Mesenchymal stem cell (in vitro differentiated cells and primary cell): ENCODE measurements around the gene BRINP1.

Experiments used
- DNase-seq: peaks from one replicate; pipeline ENCODE4 v3.0.0-alpha.2; 2013
- H2AFZ ChIP-seq: one replicate; pipeline ENCODE4 v1.6.1; 2013; ENCODE audit warnings: low read depth, mild to moderate bottlenecking, control low read depth, inconsistent platforms, low read length, moderate library complexity
- H2AK5ac ChIP-seq: 2 replicates; pipeline ENCODE4 v1.6.1; 2013; ENCODE audit warnings: low read length, moderate library complexity, mild to moderate bottlenecking, inconsistent platforms; ENCODE audit not compliant: severe bottlenecking
- H2BK120ac ChIP-seq: one replicate; pipeline ENCODE4 v1.6.1; 2013; ENCODE audit warnings: low read depth, mild to moderate bottlenecking, inconsistent platforms, low read length, moderate library complexity
- H2BK12ac ChIP-seq, 2 experiments: one replicate each; pipeline ENCODE4 v1.6.1; 2013; ENCODE audit warnings: inconsistent platforms in 2 of 2, low read length in 2 of 2, mild to moderate bottlenecking in 2 of 2, moderate library complexity in 2 of 2, control low read depth in 1 of 2
- H2BK15ac ChIP-seq: one replicate; pipeline ENCODE4 v1.6.1; 2013; ENCODE audit warnings: mild to moderate bottlenecking, low read depth, inconsistent platforms; ENCODE audit not compliant: poor library complexity, severe bottlenecking
- H2BK5ac ChIP-seq: 2 replicates; pipeline ENCODE4 v1.6.1; 2013; ENCODE audit warnings: low read depth, mild to moderate bottlenecking, low read length, control low read depth, inconsistent platforms; ENCODE audit not compliant: poor library complexity, severe bottlenecking
- H3K14ac ChIP-seq, 2 experiments: one replicate each; pipeline ENCODE4 v1.6.1; 2013; ENCODE audit warnings: inconsistent platforms in 2 of 2, low read length in 2 of 2, control low read depth in 1 of 2, mild to moderate bottlenecking in 1 of 2, moderate library complexity in 1 of 2
- H3K18ac ChIP-seq, 2 experiments: one replicate each; pipeline ENCODE4 v1.6.1; 2013; ENCODE audit warnings: inconsistent platforms in 2 of 2, low read length in 2 of 2, control low read depth in 1 of 2, low read depth in 1 of 2, mild to moderate bottlenecking in 1 of 2
- H3K23ac ChIP-seq, 2 experiments: one replicate each; pipeline ENCODE4 v1.6.1; 2013; ENCODE audit warnings: inconsistent platforms in 2 of 2, low read length in 2 of 2, mild to moderate bottlenecking in 2 of 2, moderate library complexity in 2 of 2, control low read depth in 1 of 2
- H3K27ac ChIP-seq: 2 replicates; pipeline ENCODE4 v1.5.1; 2013; ENCODE audit warnings: mild to moderate bottlenecking, moderate library complexity, low read length, control low read depth, inconsistent platforms; ENCODE audit not compliant: poor library complexity, severe bottlenecking
- H3K27me3 ChIP-seq, 2 experiments: 2 replicates each; pipeline versions ENCODE4 v1.6.1 to v1.7.0; 2013; ENCODE audit warnings: low read length in 2 of 2, mild to moderate bottlenecking in 2 of 2, moderate library complexity in 2 of 2, control low read depth in 1 of 2, inconsistent platforms in 1 of 2; ENCODE audit not compliant: control insufficient read depth in 1 of 2, insufficient read depth in 1 of 2
- H3K36me3 ChIP-seq, 2 experiments: 2 replicates each; pipeline versions ENCODE4 v1.6.1 to v1.7.0; 2013; ENCODE audit warnings: low read length in 2 of 2, control low read depth in 1 of 2, inconsistent platforms in 1 of 2, low read depth in 1 of 2, mild to moderate bottlenecking in 1 of 2; ENCODE audit not compliant: insufficient read depth in 2 of 2, control insufficient read depth in 1 of 2
- H3K4ac ChIP-seq, 2 experiments: one replicate each; pipeline ENCODE4 v1.6.1; 2013; ENCODE audit warnings: inconsistent platforms in 2 of 2, low read length in 2 of 2, mild to moderate bottlenecking in 2 of 2, moderate library complexity in 2 of 2, control low read depth in 1 of 2, low read depth in 1 of 2
- H3K4me1 ChIP-seq: 2 replicates; pipeline ENCODE4 v1.6.1; 2013; ENCODE audit warnings: low read depth, low read length, control low read depth; ENCODE audit not compliant: control insufficient read depth, insufficient read depth
- H3K4me2 ChIP-seq: 2 replicates; pipeline ENCODE4 v1.6.1; 2013; ENCODE audit warnings: low read length, mild to moderate bottlenecking, inconsistent platforms; ENCODE audit not compliant: poor library complexity, severe bottlenecking
- H3K4me3 ChIP-seq, 2 experiments: 2 replicates each; pipeline versions ENCODE4 v1.5.1 to v1.7.0; 2013; ENCODE audit warnings: low read length in 2 of 2, mild to moderate bottlenecking in 2 of 2, control low read depth in 1 of 2, low read depth in 1 of 2; ENCODE audit not compliant: insufficient read depth in 1 of 2
- H3K79me1 ChIP-seq: replicated peaks from 2 replicates; pipeline ENCODE4 v1.6.1; 2013; ENCODE audit warnings: mild to moderate bottlenecking, control low read depth, low read length, inconsistent platforms; ENCODE audit not compliant: poor library complexity, severe bottlenecking
- H3K9ac ChIP-seq: 2 replicates; pipeline ENCODE4 v1.7.0; 2013; ENCODE audit warnings: mild to moderate bottlenecking, low read length, moderate library complexity
- H3K9me3 ChIP-seq: 2 replicates; pipeline ENCODE4 v1.7.0; 2013; ENCODE audit warnings: mild to moderate bottlenecking, low read length; ENCODE audit not compliant: control insufficient read depth
- H4K8ac ChIP-seq: one replicate; pipeline ENCODE4 v1.6.1; 2013; ENCODE audit warnings: inconsistent platforms, mild to moderate bottlenecking, low read length, moderate library complexity
- H4K91ac ChIP-seq: one replicate; pipeline ENCODE4 v1.6.1; 2013; ENCODE audit warnings: mild to moderate bottlenecking, low read length, inconsistent platforms
- WGBS: methylation state at CpG from one replicate; pipeline ENCODE4 v1.1.7; 2013; ENCODE audit warnings: mixed read lengths; 5-methylcytosine and 5-hydroxymethylcytosine counted together

Gene BRINP1

GRCh38 chr9:119391878-119392277, 22.6 kb upstream of the BRINP1 start:
- Histone ChIP-seq H3K4me2 (no peak overlapping the region), H3K9me3 (no peaks in the 10 kb centered on the region), H3K18ac (no peak overlapping the region), H3K4ac (no peak overlapping the region), H2BK15ac (no peak overlapping the region), H4K91ac (no peak overlapping the region), H3K27me3 (no peaks in the 10 kb centered on the region), H3K9ac (no peak overlapping the region), H3K79me1 (no peaks in the 10 kb centered on the region), H3K36me3 (no peaks in the 10 kb centered on the region), H2AK5ac (no peak overlapping the region), H3K23ac (no peak overlapping the region), H3K4me1 (no peaks in the 10 kb centered on the region), H2BK5ac (no peak overlapping the region), H2BK120ac (no peak overlapping the region), H3K4me3 (no peak overlapping the region), H2AFZ (no peak overlapping the region), H3K14ac (no peak overlapping the region), H2BK12ac (no peak overlapping the region), H4K8ac (no peak overlapping the region), H3K27ac (no peak overlapping the region)
- DNase-seq, result no peak

DNA sequence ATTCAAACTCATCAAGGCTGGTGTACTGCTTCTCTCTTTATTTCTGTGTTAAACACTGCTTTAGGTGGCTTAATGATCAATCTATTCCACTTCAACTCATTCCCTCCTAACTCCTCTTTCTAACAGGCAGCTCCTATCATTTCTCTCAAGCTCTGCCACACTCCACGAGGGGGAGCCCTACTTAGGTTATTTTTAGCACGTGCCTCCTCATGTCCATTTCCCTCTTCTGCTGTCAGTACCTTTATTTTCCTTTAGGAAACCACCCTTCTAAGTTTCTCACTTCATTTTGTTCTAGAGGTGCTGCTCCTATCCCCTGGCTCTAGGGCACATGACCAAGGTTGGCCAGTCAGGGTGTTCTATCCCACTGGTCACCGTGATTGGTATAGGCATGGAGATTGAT, 6.7 kb upstream of the BRINP1 start:
- Histone ChIP-seq H2AK5ac (no peak overlapping the region), H3K9ac (no peak overlapping the region), H2AFZ (no peak overlapping the region), H4K91ac (no peak overlapping the region), H2BK15ac (no peak overlapping the region), H3K4ac (no peak overlapping the region), H3K27me3 (peaks cover 3 to 8% of the 10 kb centered on the region in 2 experiments), H2BK12ac (no peak overlapping the region), H3K36me3 (no peaks in the 10 kb centered on the region), H2BK5ac (no peak overlapping the region), H3K9me3 (no peaks in the 10 kb centered on the region), H3K14ac (no peak overlapping the region), H3K18ac (no peak overlapping the region), H3K4me3 (no peak overlapping the region), H3K79me1 (no peaks in the 10 kb centered on the region), H4K8ac (no peak overlapping the region), H3K23ac (no peak overlapping the region), H3K4me2 (no peak overlapping the region), H2BK120ac (no peak overlapping the region), H3K4me1 (no peaks in the 10 kb centered on the region), H3K27ac (no peak overlapping the region)
- 32% methylated on average over 3 of the region's 3 CpGs for WGBS
- DNase-seq, result peak; percentile 1

- WGBS, result 94% methylated on average over 2 of the region's 2 CpGs
- Histone ChIP-seq H2AFZ (no peak overlapping the region), H3K18ac (no peak overlapping the region), H2BK12ac (no peak overlapping the region), H2BK15ac (no peak overlapping the region), H3K27me3 (peaks cover 23 to 29% of the 10 kb centered on the region in 2 experiments), H3K4me3 (no peak overlapping the region), H2AK5ac (no peak overlapping the region), H3K9me3 (no peaks in the 10 kb centered on the region), H3K14ac (no peak overlapping the region), H3K4me1 (peaks cover 14% of the 10 kb centered on the region), H4K8ac (no peak overlapping the region), H3K9ac (no peak overlapping the region), H2BK120ac (no peak overlapping the region), H3K4me2 (no peak overlapping the region), H4K91ac (no peak overlapping the region), H3K36me3 (no peaks in the 10 kb centered on the region), H3K79me1 (no peaks in the 10 kb centered on the region), H3K27ac (no peak overlapping the region), H3K4ac (no peak overlapping the region), H2BK5ac (no peak overlapping the region), H3K23ac (no peak overlapping the region)
- no peak for DNase-seq
Observed at GRCh38 chr9:119372951-119373350, 3.7 kb upstream of the BRINP1 start.

- no peak overlapping the region for H3K18ac ChIP-seq
- H3K9me3 ChIP-seq, result no peaks in the 10 kb centered on the region
- no peak overlapping the region for H2AFZ ChIP-seq
- no peak overlapping the region for H4K8ac ChIP-seq
- no peak overlapping the region for H3K23ac ChIP-seq
- H3K27me3 ChIP-seq, result peaks cover 21 to 42% of the 10 kb centered on the region in 2 experiments
- H2BK120ac ChIP-seq, result no peak overlapping the region
- no peaks in the 10 kb centered on the region for H3K36me3 ChIP-seq
- no peak overlapping the region for H3K14ac ChIP-seq
- H4K91ac ChIP-seq, result no peak overlapping the region
- no peak overlapping the region for H2BK12ac ChIP-seq
- no peak overlapping the region for H2BK15ac ChIP-seq
- H2BK5ac ChIP-seq, result no peak overlapping the region
- no peak overlapping the region for H3K4me3 ChIP-seq
- no peak overlapping the region for H3K4me2 ChIP-seq
- 7% methylated on average over 8 of the region's 8 CpGs for WGBS
- H3K4ac ChIP-seq, result no peak overlapping the region
- H2AK5ac ChIP-seq, result no peak overlapping the region
- no peak overlapping the region for H3K27ac ChIP-seq
- H3K79me1 ChIP-seq, result no peaks in the 10 kb centered on the region
- DNase-seq, result peak; percentile 25
- peaks cover 14% of the 10 kb centered on the region for H3K4me1 ChIP-seq
- H3K9ac ChIP-seq, result no peak overlapping the region
Observed at GRCh38 chr9:119370816-119371215, 1.6 kb upstream of the BRINP1 start.
